Measurements from ENCODE around the gene STX5.

Gene STX5

GRCh38 chr11:62789576-62789975, 42.3 kb downstream of the STX5 start:
- no peak for DNase-seq
- in situ Hi-C loops (cut with HindIII; ENCODE audit: low pct_ligation_motif_present, low sequenced_read_pairs) = no loop called here
- no peak overlapping the region for H3K4me3 ChIP-seq (ENCODE audit: low read depth, low read length)
- peaks cover 42% of the 10 kb centered on the region for H3K36me3 ChIP-seq (replicated peaks)
- no peaks in the 10 kb centered on the region for H3K27me3 ChIP-seq (replicated peaks)
- TF ChIP-seq CTCF (IDR thresholded peaks at IDR 0.05; ENCODE audit: low read depth, low read length, missing control alignments) = no peak
- no peak overlapping the region for H3K27ac ChIP-seq

GRCh38 chr11:62788991-62789390, 42.9 kb downstream of the STX5 start:
- in situ Hi-C loops (cut with HindIII; ENCODE audit: low pct_ligation_motif_present, low sequenced_read_pairs) = no loop called here
- Histone ChIP-seq H3K27me3 (replicated peaks) (no peaks in the 10 kb centered on the region), H3K36me3 (replicated peaks) (peaks cover 36% of the 10 kb centered on the region), H3K27ac (no peak overlapping the region), H3K4me3 (ENCODE audit: low read depth, low read length) (no peak overlapping the region)
- DNase-seq = no peak
- TF ChIP-seq CTCF (IDR thresholded peaks at IDR 0.05; ENCODE audit: low read depth, low read length, missing control alignments) = no peak

- peak within 1 kb of the TSS; percentile 65 for H3K27ac ChIP-seq
- peak; percentile 98 for DNase-seq
- peak within 1 kb of the TSS; percentile 90 for H3K4me3 ChIP-seq (ENCODE audit: low read depth, low read length)
- H3K27me3 ChIP-seq (replicated peaks) = no peaks in the 10 kb centered on the region
- peak; percentile 80 for TF ChIP-seq CTCF (IDR thresholded peaks at IDR 0.05; ENCODE audit: low read depth, low read length, missing control alignments)
- H3K36me3 ChIP-seq (replicated peaks) = peaks cover 20% of the 10 kb centered on the region
- in situ Hi-C loops (cut with HindIII; ENCODE audit: low pct_ligation_motif_present, low sequenced_read_pairs) = no loop called here
Measured at GRCh38 chr11:62787005-62787759, 44.7 kb downstream of the STX5 start, which contains the start of gene TMEM179B. TSS of gene TMEM179B (plus strand) at chr11:62787402. CDS start at chr11:62787432, 30 bp downstream.

GRCh38 chr11:62786318-62787004, 45.4 kb downstream of the STX5 start:
- in situ Hi-C loops (cut with HindIII; ENCODE audit: low pct_ligation_motif_present, low sequenced_read_pairs) = no loop called here
- no peaks in the 10 kb centered on the region for H3K27me3 ChIP-seq (replicated peaks)
- peaks cover 15% of the 10 kb centered on the region for H3K36me3 ChIP-seq (replicated peaks)
- H3K27ac ChIP-seq = peak overlapping the region; percentile 65
- peak; percentile 100 for TF ChIP-seq CTCF (IDR thresholded peaks at IDR 0.05; ENCODE audit: low read depth, low read length, missing control alignments)
- peak; percentile 75 for DNase-seq
- H3K4me3 ChIP-seq (ENCODE audit: low read depth, low read length) = peak overlapping the region; percentile 90

GRCh38 chr11:62782753-62783152, 49.1 kb downstream of the STX5 start:
- Histone ChIP-seq H3K27me3 (replicated peaks) (no peaks in the 10 kb centered on the region), H3K36me3 (replicated peaks) (peaks cover 2% of the 10 kb centered on the region), H3K4me3 (ENCODE audit: low read depth, low read length) (no peak overlapping the region), H3K27ac (no peak overlapping the region)
- DNase-seq = no peak
- TF ChIP-seq CTCF (IDR thresholded peaks at IDR 0.05; ENCODE audit: low read depth, low read length, missing control alignments) = no peak
- in situ Hi-C loops (cut with HindIII; ENCODE audit: low pct_ligation_motif_present, low sequenced_read_pairs) = no loop called here

Measured in brain microvascular endothelial cell (primary cell).